Head of caudate nucleus (tissue), 42 donors: ENCODE measurements around the gene ANTXR1.

ENCODE experiments used
- DNase-seq, 42 donors: peaks; one replicate each; pipeline versions ENCODE4 v3.0.0 to v3.0.0-alpha.2; 2020 to 2021; ENCODE audit warnings: mixed read lengths in 7 of 42
- intact Hi-C: fragments of 100-400 bp; cut with DNase I; formaldehyde crosslinking; loops from one replicate; pipeline ENCODE4 v1.15.0; 2022

ANTXR1 gene

DNA sequence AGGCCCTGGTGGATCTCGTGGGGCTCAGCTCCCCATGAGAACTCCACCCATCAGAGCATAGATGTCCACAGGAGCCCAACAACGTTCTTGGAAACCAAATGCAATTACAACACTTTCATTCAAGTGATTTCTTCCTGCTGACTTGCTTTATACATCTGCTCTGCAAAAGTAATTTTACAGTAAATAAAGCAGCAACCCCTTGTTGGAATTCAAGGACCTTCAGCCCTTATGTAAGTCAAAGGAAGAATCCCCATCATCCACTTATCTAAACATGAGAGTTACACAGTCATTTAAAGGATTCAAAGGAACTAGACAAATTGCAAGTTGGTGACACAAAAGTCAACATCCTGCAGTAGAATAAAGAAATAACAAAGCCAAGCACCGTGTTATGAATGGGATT, 17.1 kb upstream of the ANTXR1 start:
- DNase-seq = no peak
- intact Hi-C loops = no loop called here

DNA sequence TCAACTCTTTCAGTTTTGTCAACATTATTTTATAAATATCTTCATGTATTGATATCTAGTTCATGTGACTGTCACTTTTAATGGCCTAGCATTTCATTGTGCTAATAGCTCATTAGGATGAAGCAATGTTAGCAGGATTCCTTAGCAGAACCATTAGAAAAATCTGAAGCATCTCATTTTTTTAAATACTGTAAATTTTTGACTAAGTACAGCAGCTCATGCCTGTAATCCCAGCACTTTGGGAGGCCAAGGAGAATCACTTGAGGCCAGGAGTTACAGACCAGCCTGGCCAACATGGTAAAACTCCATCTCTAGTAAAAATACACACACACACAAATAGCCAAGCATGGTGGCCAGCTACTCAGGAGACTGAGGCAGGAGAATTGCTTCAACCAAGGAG, 15.6 kb upstream of the ANTXR1 start:
- no peak for DNase-seq
- intact Hi-C loops = no loop called here

DNA sequence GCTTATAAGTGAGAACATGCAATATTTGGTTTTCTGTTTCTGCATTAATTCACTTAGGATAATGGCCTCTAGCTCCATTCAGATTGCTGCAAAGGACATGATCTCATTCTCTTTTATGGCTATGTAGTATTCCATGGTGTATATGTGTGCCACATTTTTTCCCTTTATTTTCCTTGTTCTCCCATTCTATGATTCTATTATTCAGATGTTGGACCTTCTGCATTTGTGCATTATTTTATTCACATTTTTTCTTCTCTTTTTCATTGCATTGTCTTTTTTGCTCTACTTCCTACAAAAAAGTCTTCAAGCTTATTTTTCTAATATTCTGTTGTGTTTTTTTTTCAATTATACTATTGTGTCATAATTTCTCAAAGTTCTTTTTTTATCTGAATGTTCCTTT, 11.1 kb upstream of the ANTXR1 start:
- intact Hi-C loops = no loop called here
- DNase-seq = no peak

DNA sequence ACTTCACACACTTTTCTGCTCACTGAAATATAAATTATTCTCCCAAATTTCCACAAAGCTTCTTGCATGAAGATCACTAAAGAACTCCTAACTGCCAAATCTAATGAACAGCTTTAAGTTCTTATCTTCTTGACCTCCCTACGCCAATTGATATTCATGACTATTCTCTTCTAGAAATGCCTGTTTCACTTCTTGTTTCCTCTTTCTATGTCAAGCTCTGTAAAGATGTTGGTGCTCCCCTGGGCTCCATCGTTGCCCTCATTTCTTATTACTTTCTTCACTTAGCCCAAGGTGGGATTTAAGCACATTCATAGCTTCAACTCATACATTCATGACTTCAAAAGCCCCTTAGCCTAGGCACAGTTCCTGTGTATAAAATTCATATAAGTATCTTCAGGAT, 9.2 kb upstream of the ANTXR1 start:
- DNase-seq = no peak
- intact Hi-C loops = no loop called here

DNA sequence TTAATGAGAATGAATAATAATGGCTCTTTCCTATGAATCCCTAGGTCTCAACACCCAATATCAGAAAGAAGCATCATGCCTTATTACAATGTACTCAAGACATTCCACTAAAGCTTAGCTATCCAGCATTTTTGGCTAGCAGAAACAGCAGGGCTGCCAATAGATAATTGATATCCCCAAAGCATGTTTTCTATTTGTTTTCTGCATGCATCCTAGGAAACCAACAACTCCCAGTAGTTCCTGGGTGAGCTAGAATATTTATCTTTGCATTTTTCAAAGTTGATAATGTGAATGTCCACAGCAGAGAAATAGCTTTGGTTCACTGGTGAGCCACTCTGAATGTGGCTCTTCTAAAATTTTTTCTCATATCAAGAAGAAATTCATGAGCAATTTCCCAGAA, 5.8 kb upstream of the ANTXR1 start:
- no peak for DNase-seq
- intact Hi-C loops = no loop called here

DNA sequence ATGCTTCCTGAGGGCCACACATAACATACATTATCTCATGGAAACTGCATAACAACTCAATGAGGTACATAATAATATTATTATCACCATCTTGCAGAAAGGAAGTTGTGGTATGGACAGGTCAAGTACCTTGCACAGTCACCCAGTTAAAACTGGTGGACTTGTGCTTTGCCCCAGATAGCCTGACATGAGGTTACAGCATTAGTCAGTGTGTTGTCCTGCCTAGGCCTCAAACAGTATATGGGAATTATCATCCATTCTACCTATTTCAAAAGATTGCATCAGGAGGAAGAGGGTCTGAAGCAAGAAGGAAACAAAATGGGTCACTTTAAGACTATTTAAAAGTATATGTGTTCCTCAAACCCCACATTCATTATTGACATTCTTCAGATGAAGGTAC, 5.4 kb upstream of the ANTXR1 start:
- no peak for DNase-seq
- intact Hi-C loops = no loop called here

DNA sequence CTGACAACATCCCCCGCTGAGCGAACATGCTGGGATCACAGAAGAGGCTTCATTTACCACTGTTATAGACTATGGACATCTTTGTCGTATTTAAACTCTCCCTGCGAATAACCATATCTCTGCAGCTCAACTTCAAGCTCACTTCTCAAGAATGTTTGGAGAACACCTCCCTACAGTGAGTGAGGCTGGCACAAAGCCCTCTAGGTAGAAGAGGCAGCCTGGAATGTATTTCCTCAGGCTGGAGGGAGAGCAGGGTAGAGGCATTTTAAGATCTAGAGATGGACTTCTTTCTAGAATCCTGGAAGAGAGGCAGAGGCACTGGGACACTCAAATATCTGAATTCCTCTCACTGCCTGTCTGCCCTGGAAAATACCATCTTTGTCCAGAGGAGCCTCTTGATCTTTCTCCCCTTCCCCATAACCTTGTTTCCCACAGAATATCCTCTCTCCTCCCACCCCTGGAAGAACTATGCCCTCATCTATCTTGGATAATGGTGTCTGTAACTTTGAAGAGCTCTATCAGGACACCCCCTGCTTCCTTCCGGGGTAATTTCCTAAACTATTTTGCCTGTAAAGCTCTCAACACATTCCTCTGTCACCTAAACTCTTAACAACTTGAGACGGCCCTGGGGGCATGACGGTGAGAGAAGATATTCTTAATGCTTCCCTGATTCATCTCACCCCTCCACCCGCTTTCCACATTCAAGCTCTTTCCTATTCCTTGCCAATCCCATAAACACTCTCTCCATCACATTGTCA, 2.4 kb upstream of the ANTXR1 start:
- intact Hi-C loops = loop anchor here (10.0 kb wide), 1 partner anchor 294 kb away; no protein-coding TSS in a partner anchor
- no peak for DNase-seq

DNA sequence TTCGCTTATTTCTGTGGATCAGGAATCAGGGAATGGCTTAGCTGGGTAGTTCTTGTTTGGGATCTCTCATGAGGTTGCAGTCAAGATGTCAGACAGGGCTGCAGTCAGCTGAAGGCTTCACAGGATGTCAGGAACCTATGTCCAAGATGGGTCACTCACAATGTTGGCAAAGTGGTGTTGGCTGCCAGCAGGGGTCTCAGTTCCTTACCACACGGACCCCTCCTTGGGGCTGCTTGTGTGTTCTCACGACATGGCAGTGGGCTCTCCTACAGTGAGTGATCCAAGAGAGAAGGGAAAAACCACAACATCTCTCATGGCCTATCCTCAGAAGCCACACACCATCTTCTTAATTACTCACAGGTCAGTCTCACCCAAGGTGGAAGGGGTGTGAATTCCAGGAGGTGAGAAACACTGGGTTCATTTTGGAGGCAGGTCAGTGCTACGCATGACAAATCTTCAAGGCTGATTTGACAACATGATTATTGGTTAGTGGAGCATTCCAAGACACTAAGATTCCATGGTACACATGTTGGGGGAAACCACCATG, 1.3 kb upstream of the ANTXR1 start:
- intact Hi-C loops = loop anchor here (10.0 kb wide), 1 partner anchor 293 kb away; no protein-coding TSS in a partner anchor
- no peak for DNase-seq

DNA sequence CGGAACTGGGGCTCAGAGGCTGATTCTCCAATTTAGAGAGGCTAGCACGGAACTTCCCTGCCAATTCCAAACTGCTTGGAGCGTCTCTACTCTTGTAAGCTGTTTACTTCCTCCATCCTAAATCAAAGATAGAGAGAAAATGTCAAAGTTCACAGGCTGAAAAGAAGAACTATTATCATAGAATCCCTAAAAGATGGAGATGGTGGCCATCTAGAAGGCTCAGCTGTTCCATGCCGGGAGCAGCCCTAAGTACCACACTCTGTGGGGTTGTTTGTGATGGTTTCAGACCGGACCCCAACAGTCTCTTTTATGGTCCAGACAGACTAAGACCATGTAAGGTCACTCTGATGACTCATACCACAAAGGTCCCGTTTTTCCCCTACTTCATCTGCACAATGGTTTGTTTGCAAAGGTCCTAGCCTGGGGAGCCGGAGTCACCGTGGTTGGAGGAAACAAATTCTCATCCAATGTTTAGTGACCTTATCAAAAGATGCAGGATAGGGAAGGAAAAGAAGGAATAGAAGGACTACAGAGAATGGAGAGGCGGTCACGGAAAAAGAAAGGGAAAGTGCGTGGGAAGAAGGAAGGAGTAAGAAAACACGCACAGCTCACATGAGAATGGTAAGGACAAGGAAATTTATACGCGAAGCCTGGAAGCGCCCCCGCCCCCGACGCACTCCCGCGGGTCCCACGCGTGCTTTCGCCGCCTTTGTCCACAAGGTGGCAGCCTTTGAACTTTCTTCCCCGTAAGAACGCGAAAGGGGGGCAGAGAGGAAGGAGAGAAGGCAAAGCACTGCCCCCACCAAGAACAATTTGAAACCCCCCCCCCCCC, 453 bp upstream of the ANTXR1 start:
- DNase-seq = peak; percentile 56 to 90 (median 78)
- intact Hi-C loops = loop anchor here (10.0 kb wide), 1 partner anchor 292 kb away; no protein-coding TSS in a partner anchor

DNA sequence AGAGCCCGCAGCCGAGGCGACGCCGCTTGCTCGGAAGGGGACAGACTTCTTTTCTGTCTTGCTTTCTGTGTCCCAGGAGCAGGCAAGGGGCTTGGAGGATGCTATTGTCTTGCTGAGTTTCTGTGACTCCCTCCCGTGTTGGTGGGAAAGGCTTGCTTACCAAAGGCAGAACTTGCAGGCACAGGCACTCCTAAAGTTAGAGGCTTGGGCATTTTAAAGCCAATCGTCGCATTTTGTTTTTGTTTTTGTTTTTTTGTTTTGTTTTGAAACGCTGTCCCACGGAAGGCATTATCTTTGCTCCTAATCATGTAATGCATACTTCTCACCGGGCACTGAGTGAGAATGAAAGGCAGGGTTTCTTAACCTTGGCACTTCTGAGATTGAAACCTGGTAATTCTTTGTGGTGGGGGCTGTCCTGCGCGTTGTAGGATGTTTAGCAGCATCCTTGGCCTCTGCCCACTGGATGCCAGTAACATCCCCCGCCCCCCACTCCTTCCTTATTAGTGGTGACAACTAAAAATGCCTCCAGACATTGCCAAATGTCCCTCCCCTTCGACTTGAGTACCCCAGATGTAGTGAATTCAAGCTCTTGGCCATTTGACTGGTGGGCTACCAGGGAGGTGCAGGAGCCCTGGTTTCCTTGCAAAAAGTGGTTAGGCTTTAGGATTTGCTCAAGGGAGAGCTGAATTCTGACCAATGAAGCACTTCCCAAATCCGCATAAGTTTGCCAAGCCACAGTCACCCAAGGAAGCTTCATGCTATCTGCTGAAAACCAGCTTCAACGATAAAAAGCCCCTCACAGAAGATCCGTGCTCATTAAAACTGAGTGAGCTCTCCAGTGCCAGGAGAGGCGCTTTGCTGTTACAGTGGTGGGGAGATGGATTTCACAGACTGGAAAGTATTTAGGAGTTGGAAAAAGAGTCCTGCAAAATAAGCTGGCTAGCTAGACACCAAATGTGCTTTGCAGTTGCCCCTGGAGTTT, 1.2 kb downstream of the ANTXR1 start:
- intact Hi-C loops = loop anchor here (10.0 kb wide), 1 partner anchor 291 kb away; no protein-coding TSS in a partner anchor
- DNase-seq = peak in 2 of 42 donors; percentile 14 to 38

DNA sequence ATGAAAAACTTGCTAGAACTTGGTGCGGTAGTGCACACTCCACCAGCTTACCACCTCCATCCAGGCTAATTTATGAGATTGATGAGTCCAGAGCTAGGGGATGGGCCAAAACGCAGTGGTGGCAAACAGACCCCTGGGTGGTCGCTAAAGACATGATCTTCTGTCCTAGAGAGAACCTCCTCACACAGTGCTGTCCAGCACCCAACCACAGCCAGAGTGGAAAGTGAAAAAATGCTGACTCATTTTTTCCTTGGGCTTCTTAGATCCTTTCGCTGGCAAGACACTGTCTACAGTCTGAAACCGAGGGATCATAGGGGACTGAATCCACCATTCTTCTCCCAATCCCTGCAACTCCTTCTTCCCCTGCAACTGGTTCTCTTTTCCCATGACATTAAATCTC, 4.1 kb downstream of the ANTXR1 start:
- intact Hi-C loops = loop anchor here (10.0 kb wide), 1 partner anchor 288 kb away; no protein-coding TSS in a partner anchor
- peak in 1 of 42 donors; percentile 17 for DNase-seq

DNA sequence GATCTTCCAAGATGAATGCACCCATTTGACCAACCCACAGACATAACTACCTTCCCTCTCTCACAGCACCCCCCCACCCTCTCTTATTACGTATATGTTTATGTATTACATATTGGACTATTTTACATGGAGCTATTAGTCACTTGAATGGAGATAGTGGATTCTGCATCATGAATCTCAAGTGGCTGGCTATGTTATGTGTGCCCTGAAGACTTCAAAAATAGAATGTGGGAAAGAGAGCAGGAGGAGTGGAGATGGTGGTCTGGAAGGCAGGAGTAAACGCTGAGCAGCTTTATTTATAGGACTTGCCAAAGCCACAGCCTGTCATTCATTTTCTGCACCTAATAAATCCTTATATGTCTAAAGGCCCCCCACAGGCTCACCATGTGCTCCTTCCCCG, 4.9 kb downstream of the ANTXR1 start:
- no peak for DNase-seq
- intact Hi-C loops = loop anchor here (10.0 kb wide), 1 partner anchor 287 kb away; no protein-coding TSS in a partner anchor

DNA sequence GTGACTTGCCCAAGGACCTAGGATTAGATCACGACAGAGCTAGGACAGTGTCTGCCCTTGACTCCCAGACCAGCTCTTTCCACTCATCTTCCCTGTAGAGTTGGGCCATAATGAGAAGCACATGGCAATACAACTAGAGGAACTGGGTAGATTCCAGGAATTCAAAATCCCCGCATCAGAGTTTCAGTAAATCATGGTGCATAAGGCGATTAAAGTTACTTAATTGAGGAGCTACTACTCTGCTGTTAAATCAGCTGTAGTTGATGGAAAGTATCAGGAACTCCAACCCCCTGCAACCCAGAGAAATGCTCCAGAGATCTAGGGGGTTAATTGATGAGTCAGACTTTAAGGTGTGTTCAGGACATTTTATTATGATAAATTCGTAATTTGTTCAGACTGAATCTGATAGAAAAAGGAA, 5.7 kb downstream of the ANTXR1 start:
- intact Hi-C loops = loop anchor here (10.0 kb wide), 1 partner anchor 286 kb away; no protein-coding TSS in a partner anchor
- no peak for DNase-seq

DNA sequence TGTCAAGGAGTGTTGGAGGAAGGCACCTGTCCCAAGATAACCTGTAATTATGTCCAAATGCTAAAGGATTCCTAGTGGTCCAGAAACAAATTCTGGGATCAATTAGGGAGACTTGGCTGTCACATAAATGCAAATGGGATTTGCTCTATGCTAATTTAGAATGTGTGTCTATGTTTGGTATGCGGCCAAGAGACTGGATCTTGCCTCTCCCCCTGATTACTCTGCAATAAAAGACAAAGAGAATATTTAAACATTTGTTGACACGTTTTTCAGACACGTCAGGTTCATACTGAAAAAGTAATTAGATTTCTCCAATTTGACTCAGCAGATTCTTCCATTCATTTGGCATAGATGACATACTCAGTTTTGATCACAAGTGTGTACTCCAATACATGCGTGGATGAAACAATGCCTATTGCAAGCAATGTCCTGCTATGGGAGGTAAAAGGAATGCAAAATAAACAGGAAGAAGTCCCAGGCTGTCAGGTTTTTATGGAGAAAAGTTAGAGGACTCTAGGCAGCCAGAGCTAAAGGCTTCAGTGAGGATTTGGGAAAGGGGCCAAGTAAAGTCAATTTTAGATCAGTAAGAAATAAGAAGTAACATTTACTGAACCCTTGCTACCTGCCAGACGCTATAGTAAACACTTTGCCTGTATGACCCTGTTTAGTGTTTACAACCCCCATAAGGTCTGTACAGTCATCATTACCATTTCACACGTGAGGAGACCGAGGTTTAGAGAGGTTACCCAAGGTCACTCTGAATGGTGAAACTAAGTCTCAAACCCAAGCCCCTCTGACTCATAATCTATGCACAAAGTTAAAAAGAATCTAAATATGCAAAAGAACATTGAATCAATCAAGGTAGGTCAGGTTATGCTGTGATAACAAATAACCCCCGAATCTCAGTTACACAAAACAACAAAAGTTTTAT, 7.8 kb downstream of the ANTXR1 start:
- DNase-seq = no peak
- intact Hi-C loops = no loop called here

DNA sequence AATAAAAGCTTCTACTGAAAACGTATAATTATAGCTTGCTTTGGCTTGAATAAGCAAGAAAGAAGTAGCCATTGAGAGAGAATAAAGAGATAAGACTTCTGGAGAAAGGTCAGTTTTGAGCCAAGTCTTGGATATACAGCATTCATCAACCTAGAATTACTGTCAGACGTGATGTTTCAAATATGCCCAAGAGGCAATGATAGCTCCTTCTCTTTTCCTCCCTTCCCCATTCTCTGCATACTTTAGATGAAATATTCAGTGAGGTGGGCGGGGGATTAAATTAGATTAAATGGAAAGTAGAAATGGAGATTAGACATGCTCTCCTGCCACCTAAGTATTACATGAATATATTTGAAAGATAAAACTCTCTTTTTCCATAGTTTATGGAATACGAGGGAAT, 8.7 kb downstream of the ANTXR1 start:
- DNase-seq = no peak

DNA sequence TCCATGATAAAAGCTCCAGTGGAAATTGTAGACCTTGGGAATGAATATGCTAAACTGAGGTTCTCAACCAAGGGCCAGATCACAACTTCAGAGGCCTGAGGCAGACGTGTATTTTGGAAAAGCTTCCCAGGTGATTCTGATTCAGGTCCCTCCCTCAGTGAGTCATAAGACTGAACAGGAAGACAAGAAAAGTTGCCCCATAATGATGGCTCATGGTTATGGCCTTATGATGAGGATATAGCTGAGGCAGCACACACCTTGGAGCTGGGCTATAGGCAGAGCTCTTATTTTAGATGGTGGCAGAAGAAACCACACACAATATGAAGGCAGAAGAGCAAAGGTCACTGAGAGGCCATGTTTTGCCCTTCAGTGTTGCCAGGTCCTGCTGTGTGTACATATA, 9.6 kb downstream of the ANTXR1 start:
- no peak for DNase-seq
- intact Hi-C loops = no loop called here

More for the DNA sequence above, 8.7 kb downstream of the ANTXR1 start:
- intact Hi-C loops = no loop called here

DNA sequence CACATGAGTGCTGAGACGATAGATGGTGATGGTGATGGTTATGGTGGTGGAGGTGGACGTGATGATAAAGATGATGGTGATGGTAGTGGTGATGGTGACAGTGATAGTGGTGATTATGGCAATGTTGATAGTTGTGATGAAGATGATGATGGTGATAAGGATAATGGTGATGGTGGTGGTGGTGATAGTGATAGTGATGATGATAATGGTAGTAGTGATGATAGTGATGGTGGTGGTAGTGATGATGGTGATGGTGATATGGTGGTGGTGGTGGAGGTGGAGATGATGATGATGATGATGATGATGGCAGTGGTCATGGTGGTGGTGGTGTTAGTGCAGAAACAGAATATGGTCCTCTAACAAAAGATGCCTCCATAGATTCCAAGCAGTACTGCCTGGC, 10.3 kb downstream of the ANTXR1 start:
- no peak for DNase-seq
- intact Hi-C loops = no loop called here

DNA sequence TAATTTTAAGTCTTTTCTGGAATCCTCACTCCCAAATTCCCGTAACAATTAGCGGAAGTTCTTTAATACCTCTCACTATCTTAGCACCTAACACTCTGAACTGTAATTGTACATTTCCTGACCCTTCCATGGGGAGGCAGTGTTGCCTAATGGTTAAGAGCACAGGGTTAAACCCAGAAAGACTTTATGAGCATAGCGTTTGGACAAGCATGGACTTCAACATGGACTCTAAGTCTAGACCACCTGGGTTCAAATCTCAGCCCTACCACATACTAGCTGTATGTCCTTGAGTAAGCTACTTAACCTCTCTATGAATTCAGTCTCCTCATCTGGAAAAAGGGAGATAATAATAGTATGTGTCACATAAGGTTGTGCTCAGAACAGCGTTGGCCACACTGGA, 13.0 kb downstream of the ANTXR1 start:
- peak in 7 of 42 donors; percentile 16 to 53 (median 22) for DNase-seq

More for the DNA sequence above, 13.0 kb downstream of the ANTXR1 start:
- intact Hi-C loops = no loop called here
